ENCODE measurements around the gene MAP2K6.

Gene MAP2K6

DNA sequence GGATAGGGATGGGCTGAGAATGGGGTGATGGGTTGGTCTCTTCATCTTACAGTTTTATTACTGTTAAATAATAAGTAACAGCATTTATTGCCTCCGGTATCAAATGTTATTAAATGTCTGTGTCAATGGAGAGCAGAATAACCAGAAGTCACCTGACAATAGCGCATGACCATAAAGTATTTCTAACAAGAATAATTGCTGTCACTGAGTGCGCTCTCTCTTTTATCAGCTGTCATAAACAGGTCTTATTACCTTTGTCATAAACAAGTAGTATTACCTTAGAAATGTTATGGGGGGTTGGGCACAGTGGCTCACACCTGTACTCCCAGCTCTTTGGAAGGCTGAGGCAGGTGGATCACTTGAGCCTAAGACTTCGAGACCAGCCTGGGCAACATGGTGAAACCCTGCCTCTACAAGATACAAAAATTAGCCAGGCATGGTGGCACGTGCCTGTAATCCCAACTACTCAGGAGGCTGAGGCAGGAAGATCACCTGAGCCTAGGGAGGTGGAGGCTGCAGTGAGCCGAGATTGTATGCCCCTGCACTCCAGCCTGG lies 120.6 kb downstream of the MAP2K6 start:
- no peak for DNase-seq (ENCODE audit: low read depth, low spot score)

DNA sequence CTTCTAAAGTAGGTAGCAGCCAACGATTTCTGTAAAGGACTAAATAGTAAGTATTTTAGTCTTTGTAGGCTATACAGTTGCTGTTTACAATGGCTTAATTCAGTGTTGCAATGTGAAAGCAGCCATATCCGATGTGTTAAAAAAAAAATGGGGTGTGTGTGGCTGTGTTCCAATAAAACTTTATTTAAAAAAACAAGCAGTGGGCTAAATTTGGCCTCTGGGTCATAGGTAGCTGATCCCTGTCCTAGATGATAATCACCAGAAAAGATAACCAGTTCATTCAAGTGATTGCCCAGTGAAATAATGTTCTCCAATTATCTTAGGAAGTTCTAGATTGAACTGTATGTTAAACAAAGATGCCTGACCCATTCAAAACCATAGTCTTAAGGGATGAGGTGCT lies 124.3 kb downstream of the MAP2K6 start:
- DNase-seq (ENCODE audit: low read depth, low spot score), result no peak

DNA sequence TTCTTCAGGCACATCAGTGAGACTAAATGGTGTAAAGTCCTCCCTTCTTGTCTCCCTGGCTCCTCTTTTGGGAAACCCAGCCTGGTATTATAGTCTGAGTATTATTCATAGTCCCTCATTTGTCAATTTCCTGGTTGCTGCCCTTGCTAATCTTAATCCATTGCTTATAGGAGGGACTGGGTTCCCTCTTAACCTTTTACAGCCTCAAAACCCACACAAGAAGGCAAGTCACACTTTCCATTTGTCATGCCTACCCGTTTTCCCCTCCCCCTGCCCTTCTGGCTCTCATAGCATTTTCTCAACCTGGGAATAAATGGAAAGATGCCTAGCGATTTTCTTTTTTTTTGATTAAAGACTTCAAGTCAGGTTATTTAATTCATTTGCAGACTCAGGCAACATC lies 124.8 kb downstream of the MAP2K6 start:
- DNase-seq (ENCODE audit: low read depth, low spot score), result no peak

DNA sequence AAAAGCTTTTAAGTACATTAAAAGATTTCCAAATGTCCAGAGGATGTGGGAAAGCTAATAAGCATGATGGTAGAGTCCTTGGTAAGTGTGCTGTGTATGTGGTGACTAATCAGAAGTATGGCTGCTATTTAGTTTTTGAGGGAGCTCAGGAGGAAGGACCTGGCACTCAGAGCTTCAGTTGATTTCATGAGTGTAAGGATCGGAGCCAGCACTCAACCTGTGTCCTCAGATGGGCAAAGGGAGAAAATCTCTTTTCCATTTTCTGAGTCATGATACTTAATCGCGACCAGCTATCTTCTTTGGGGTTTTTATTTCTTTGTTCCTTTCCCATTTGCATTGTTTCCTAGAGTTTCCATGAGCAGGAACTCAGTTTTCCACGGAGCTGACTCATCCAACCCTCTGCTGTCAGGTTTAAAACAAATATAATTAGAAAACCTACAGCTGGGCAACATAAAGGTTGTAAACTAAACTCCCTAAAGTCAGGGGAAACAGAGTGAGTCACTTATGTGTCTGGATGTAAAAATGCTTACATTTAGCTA lies 125.4 kb downstream of the MAP2K6 start:
- no peak for DNase-seq (ENCODE audit: low read depth, low spot score)

DNA sequence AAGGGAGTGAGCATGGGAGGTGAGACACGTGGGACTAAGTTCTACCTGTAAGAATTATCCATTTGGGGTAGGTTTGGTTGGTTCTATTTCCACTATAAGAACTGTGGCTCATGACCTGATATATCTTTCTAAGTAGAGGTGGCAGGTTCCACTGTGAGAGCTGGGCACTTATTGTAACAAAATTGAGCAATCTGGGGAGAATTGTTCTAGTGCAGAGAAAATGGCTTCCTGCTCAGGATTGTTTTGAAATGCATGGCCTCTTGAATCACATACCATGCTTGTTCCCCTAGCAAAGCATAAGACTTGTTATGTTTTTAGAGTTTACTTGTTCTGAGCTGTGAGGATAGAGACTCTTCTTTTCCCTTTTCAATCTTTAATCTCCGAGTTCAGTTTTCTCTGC lies 125.9 kb downstream of the MAP2K6 start:
- no peak for DNase-seq (ENCODE audit: low read depth, low spot score)

DNA sequence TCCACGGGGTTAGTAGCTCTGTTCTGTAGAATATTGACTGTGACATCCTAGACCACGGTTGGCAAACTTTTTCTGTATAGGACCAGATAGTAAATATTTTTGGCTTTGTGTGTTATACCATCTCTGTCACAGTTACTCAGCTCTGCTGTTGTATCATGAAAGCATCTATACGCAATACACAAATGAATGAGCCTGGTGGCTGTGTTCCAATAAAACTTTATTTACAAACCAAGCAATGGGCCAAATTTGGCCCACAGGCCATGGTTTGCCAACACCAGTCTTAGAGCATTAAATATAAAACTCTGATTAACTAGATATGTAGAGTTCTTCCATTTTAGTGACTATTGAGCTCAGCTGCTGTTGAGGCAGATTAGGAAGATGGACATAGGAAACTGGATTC lies 132.7 kb downstream of the MAP2K6 start:
- DNase-seq (ENCODE audit: low read depth, low spot score), result no peak

DNA sequence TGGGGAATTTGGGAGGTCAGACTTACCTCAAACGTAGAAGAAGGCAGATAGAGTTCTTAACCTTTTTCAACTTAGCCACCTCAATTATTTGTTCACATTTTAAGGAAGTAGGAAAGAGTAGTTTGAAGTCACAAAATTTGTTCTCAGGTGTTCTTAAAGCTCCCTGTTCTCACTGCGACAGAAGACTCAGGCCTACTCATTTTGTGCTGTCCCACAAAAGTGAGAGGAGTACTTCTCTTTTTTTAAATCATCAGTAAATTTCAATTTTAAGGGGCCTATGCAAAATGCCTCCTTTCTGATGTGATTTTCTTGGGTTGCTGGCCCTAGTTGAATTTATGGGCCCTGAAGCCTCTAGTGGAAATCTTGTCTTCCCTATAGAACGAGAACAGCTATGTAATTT lies 133.4 kb downstream of the MAP2K6 start:
- no peak for DNase-seq (ENCODE audit: low read depth, low spot score)

DNA sequence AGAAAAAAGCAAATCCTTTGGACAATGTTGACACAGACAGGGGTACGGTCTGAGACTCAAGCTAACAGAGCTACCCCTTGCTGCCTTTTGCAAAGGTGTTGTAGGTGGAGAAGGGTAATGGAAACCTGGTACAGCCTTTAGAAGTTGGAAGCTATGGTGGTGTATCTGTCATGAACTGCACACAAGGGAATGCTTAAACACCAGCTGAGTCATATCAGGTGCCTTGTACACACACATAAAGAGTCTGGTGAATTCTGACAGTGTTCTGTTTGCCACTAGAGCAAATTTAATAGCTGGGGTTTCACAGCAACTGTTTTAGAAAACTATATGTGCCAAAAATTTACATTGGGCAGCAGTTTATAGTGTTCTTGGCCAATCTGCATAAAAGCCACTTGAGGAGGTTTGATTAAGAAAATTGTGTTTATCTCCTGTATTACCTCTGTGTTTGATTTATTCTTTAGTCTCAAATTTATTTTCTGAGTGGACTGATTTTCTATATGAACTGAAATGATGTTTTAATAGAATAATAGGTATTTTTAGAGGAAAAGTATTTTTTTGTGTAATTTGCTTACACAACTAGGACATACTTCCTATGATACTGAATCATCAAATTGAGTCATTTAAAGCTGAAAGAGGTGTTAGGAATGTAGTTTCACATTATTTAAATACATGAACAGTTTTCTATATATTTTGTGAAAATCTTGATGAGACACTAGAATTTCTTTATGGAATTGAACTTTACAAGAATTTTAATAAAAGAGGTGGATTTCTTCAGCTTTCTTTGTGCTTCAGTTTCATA lies 136.9 kb downstream of the MAP2K6 start:
- no peak for DNase-seq (ENCODE audit: low read depth, low spot score)

DNA sequence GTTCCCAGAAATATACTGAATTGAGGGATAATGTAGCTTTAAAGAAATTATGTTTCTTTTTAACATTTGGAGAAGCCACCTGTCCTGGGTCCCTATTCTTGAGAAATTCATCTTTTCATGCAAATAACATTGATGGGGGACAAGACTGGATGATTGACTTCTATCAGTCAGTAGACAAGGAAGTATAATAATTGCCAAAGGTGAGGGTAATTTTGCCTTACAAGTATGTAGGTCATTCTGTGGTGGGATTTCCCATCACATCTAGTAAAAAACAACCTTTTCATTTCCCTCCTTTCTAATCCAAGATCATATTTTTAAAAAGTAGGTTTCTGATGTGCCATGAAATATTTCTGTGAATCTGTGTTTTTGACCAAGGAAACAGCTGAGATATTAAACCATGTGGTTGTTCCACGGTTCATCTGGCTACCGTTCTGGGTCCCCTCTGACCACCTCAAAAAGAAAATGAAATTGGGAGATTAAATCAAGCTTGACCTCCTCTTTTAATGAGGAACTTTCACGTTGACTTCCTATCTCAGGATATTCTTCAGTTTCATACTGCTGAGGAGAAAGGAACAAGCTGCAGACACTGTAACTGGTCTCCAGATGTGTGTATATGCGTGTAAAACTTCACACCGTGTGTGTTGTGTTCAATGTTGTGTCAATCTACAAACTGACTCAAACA lies 138.6 kb downstream of the MAP2K6 start:
- no peak for DNase-seq (ENCODE audit: low read depth, low spot score)

DNA sequence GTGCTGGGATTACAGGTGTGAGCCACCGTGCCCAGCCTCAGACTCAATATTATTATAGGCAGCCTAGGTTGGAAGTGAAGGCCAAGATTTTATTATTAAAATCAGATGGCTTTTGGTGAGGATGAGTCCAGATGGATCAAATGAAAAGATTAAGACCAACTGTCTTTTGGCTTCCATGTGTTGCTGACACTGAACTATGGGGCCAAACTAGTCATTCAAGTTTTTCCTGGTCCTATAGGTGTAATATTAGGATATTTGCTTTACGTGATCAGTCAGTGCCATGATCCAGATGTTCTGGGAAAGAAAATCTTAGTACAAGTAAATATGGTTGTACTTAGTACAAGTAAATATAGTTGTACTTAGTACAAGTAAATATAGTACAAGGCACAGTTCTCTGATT lies 140.6 kb downstream of the MAP2K6 start:
- DNase-seq (ENCODE audit: low read depth, low spot score), result no peak

DNA sequence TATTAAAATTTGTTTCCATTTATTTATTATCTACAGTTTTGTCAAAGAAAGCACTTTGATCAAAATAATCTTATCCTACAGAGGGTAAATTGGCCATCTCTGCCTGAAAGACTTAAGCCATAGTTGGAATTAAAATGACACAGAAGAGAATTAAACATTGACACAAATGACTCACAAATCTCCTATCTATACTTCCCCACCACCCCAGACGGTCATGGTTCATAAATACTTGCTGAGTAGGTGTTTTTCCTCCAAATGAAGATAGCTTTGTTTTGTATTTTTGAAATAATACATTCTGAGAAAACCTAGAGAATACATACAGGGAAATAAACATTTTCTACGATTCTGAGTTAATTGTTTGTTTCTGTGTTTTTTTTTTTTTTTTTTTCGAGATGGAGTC lies 142.8 kb downstream of the MAP2K6 start:
- no peak for DNase-seq (ENCODE audit: low read depth, low spot score)

DNA sequence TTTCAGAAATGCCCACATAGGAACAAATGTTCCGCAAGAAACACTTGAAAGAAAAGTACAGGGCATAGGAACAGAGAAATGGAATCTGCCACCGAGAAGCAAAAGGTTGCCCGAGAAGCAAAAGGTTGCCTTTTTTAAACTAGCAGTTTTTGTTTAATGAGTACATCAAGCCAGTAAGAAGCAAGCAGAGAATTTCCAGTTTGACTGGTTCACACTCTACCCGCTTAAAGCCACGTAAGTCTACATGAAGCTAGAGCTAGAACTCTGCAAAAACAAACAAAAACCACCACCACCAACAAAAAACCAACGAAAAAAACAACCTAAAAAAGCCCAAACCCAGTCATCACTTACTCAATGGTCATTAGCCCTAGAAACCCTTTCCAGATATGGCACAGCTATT lies 144.3 kb downstream of the MAP2K6 start:
- DNase-seq (ENCODE audit: low read depth, low spot score), result no peak

DNA sequence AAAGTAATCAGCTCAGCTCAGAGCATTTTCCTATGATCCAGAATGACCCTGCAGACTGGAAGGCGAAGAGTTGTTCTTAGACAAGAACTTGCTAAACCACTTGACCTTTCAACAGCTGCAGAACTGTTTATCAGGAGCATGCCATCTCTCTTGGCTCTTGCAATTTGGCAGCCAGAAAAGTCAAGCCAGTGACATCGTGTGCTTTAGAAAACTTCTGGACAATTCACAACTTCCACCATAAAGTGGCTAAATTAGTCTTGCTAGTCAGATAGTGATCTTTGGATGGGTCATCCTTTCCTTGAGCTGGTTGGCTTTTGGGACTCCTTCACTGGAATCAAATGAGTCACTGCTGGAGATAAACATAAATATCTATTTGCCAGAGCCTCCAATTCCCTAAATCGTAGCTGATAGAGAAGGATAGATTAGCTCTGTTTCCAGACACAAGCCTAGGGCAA lies 146.5 kb downstream of the MAP2K6 start:
- DNase-seq (ENCODE audit: low read depth, low spot score), result no peak

DNA sequence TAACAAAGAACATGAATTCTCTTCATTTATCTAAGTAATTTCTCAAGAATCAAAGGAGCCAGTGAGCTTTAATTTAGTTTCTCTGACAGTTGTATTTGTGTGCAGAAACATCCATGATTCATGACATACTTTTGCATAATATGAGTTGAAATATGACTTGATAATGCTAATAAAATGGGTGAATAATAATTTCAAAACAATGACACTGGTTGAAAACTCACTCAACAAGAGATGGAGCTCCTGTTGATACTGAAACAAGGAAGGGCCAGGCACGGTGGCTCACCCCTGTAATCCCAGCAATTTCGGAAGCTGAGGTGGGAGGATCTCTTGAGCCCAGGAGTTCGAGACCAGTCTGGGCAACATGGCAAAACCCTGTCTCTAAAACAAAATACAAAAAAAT lies 147.0 kb downstream of the MAP2K6 start:
- DNase-seq (ENCODE audit: low read depth, low spot score), result no peak

DNA sequence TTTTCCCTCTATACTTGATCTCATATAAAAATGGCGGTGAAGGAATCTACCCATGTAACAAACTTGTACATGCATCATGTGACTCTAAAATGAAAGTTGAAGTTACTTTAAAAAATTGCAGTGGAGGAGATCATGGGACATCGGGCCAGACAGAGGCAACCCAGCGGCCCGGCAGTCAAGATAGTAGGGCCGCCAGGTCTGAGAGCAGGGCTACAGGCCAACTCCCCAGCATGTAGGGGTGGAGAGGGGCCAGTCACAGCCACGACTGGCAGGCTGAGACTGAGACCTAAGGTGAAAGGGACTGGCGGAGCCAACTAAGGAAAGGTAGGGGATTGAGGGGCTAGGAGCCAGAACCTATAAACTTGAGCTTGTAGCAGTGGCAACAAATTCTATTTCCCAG lies 150.9 kb downstream of the MAP2K6 start:
- DNase-seq (ENCODE audit: low read depth, low spot score), result no peak

DNA sequence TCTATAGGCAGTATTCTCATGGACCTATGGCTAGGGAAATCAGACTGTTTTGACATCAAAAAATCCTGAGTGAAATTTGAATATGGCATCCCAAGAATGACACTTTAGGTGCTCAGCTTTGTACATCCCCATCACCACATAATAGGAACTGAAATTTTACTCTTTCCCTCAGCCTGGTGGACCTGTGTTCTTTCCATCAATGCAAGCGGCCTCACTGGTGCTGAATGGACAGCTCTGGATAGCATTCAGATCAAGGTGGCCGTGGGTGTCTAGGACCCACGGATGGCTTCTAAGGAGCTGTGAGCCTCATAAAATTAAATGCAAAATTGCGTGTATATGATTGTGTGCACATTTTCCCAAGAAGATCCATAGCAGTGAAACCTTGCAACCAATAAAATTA lies 152.6 kb downstream of the MAP2K6 start:
- DNase-seq (ENCODE audit: low read depth, low spot score), result no peak

DNA sequence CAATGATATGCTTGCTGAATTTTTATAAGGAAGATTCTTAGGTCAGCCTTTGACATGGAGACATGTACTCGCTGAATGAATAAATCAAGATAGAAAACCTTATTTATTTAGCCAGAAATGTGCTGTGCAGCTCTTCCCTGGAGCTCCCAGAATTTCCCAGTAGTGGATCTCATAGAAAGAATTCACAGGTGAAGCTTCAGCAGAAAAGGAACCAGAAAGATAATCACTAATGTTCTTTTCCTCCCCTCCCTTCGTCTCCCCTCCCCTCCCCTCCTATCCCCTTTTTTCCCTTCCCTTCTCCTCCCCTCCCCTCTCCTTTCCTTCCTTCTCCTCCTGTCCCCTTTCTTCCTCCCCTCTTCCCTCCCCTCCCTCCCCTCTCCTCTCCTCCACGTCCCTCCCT lies 158.2 kb downstream of the MAP2K6 start:
- DNase-seq (ENCODE audit: low read depth, low spot score), result no peak

DNA sequence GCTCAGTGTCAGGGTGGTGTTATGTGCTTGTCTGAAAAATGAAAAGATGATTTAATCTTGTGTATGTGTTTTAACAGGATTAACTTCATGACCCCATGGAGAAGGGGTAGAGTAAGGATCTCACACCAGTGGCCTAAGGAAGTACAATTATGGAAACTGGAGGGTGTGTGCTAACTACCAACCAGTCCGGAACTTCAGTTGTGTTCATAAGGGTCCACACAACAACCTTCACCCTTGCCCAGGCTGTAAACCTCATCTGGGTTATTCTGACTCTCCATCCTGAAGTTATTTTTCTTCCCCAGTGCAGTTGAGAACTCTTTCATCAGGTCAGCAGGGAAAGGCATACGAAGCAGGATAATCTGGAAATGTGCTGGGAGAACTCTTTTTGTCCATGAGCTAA lies 158.9 kb downstream of the MAP2K6 start:
- no peak for DNase-seq (ENCODE audit: low read depth, low spot score)

DNA sequence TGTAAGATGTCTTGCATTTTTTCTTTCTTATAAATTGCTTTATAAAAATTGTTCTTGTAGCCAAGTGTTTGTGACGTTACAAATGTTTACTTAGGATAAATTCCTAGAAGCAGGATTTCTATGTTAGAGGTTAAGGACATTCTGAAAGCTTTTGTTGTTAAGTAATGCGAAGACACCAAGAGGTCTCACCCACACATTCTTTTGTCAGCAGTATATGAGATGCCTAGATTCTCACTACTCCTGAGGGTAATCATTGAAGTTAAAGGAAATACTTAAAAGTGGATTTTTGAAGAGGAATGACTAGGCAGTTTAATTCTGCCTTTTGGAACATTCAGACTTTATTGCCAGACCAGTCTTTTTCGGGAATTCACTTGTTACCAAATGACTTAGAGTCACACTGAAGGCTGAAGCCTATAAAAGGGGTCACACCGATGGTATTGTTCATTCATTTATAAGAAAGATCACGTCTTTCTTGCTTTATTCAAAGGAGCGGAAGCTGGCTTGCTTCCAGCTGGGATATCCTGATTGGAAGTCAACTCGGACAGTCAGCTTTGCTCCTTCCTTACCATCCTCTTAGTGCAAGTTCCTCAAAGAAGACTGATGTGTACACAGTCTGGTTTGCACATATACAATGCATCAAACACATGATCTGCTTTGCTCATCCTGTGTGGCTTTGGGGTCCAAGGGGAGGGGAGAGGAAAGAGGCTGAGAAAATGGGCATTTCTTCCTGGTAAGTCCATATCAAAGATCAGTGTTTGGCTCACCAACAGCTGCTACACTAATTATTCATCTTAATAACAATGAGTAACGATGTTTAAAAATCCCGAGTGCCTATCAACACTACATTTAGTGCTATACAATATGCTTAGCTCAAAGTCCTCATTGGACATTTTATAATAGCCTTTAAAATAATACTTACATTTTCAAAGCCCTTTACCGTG lies 160.0 kb downstream of the MAP2K6 start:
- DNase-seq (ENCODE audit: low read depth, low spot score), result no peak

DNA sequence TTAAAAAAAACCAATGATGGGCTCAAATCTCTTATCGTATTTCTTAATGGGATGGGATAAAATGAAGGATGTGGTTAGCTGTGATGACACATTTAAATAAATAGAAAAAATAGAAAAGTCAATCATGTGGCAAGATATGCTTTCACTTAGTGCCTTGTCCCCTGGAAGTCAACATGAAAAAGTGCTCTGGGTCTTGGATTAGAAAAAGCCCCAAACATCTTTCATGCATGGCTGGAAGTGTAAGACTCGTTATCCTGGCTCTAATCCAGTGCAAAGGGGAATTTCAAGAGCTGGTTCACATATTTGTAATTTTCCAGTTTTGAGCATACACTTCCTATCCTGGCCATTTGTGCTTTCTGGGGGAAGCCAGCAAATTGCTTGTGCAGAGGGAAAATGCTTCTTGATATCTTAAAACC lies 160.9 kb downstream of the MAP2K6 start:
- DNase-seq (ENCODE audit: low read depth, low spot score), result no peak

DNA sequence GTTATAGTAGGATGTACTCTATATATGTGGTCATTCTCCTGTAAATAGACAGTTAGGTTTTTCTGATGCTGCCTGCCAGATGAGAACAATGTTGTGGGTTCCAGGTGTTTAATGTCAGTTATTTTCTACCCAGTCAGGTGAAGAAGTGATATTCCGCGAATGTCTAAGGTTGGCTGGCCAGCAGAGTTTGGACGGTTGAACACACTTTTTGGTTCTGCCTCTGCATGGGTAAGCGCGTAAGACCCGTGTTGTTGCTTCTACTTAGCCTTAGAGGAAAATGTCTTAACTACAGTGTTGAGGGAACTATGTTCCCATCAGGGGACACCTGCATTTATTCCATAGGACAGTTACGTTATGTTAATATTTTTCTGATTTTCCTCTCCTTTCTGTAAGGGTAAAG lies 162.6 kb downstream of the MAP2K6 start:
- DNase-seq (ENCODE audit: low read depth, low spot score), result no peak
